ENCODE data around the gene MRPL37. TPM values are rescaled to one million over a fixed set of nuclear protein-coding genes. Genes with fewer than 3 reads are reported as not detected.

MRPL37 gene
- total RNA-seq, 4 donors from 2014 or later = 63.2 to 83.3 (median 75.3) TPM

- 96% methylated on average over 7 of the region's 7 CpGs for whole genome bisulfite sequencing
- H3K36me3 ChIP-seq = no peaks in the 10 kb centered on the region
- no peak for DNase-seq (ENCODE audit: low spot score in 2 of 2)
Measured at GRCh38 chr1:54156986-54157385, 43.0 kb upstream of the MRPL37 start.

GRCh38 chr1:54157401-54157800 is 42.6 kb upstream of the MRPL37 start:
- Histone ChIP-seq H3K9me3 (no peaks in the 10 kb centered on the region), H3K36me3 (no peaks in the 10 kb centered on the region), H3K4me3 (no peak overlapping the region), H3K4me1 (peaks cover 18% of the 10 kb centered on the region), H3K27me3 (no peaks in the 10 kb centered on the region), H3K27ac (no peak overlapping the region)
- 90% methylated on average over 6 of the region's 6 CpGs for WGBS
- TF ChIP-seq EP300 (IDR thresholded peaks at IDR 0.05) (no peak), CTCF (IDR thresholded peaks at IDR 0.05) (no peak), POLR2A (IDR thresholded peaks at IDR 0.05) (no peak), POLR2AphosphoS5 (IDR thresholded peaks at IDR 0.05) (no peak)
- DNase-seq (ENCODE audit: low spot score in 2 of 2) = no peak

More at GRCh38 chr1:54156986-54157385, 43.0 kb upstream of the MRPL37 start:
- TF ChIP-seq EP300 (IDR thresholded peaks at IDR 0.05) (no peak), POLR2AphosphoS5 (IDR thresholded peaks at IDR 0.05) (no peak), POLR2A (IDR thresholded peaks at IDR 0.05) (no peak)
- no peaks in the 10 kb centered on the region for H3K27me3 ChIP-seq
- H3K4me1 ChIP-seq = peaks cover 18% of the 10 kb centered on the region
- no peaks in the 10 kb centered on the region for H3K9me3 ChIP-seq
- H3K27ac ChIP-seq = no peak overlapping the region
- H3K4me3 ChIP-seq = no peak overlapping the region

GRCh38 chr1:54158071-54158470 is 41.9 kb upstream of the MRPL37 start:
- H3K36me3 ChIP-seq = no peaks in the 10 kb centered on the region
- WGBS = 47% methylated on average over 3 of the region's 3 CpGs
- TF ChIP-seq CTCF (IDR thresholded peaks at IDR 0.05) (no peak), POLR2A (IDR thresholded peaks at IDR 0.05) (no peak), POLR2AphosphoS5 (IDR thresholded peaks at IDR 0.05) (no peak), EP300 (IDR thresholded peaks at IDR 0.05) (no peak)
- no peaks in the 10 kb centered on the region for H3K9me3 ChIP-seq
- no peaks in the 10 kb centered on the region for H3K27me3 ChIP-seq
- no peak overlapping the region for H3K27ac ChIP-seq
- DNase-seq (ENCODE audit: low spot score in 2 of 2) = no peak
- no peak overlapping the region for H3K4me3 ChIP-seq
- peaks cover 21% of the 10 kb centered on the region for H3K4me1 ChIP-seq

- H3K36me3 ChIP-seq = no peaks in the 10 kb centered on the region
- H3K9me3 ChIP-seq = no peaks in the 10 kb centered on the region
- TF ChIP-seq EP300 (IDR thresholded peaks at IDR 0.05) (no peak), POLR2A (IDR thresholded peaks at IDR 0.05) (no peak), CTCF (IDR thresholded peaks at IDR 0.05) (no peak)
- H3K27ac ChIP-seq = no peak overlapping the region
- H3K27me3 ChIP-seq = no peaks in the 10 kb centered on the region
- no peak for DNase-seq (ENCODE audit: low spot score in 2 of 2)
- no peak overlapping the region for H3K4me3 ChIP-seq
- H3K4me1 ChIP-seq = peaks cover 14% of the 10 kb centered on the region
- WGBS = 77% methylated on average over 4 of the region's 4 CpGs
Measured at GRCh38 chr1:54159733-54160316, 40.1 kb upstream of the MRPL37 start.

GRCh38 chr1:54160351-54160750 is 39.6 kb upstream of the MRPL37 start:
- no peak for TF ChIP-seq POLR2A (IDR thresholded peaks at IDR 0.05)
- no peak for TF ChIP-seq CTCF (IDR thresholded peaks at IDR 0.05)
- TF ChIP-seq POLR2AphosphoS5 (IDR thresholded peaks at IDR 0.05) = no peak
- TF ChIP-seq EP300 (IDR thresholded peaks at IDR 0.05) = no peak
- Histone ChIP-seq H3K9me3 (no peaks in the 10 kb centered on the region), H3K4me1 (peaks cover 14% of the 10 kb centered on the region), H3K27ac (no peak overlapping the region), H3K27me3 (no peaks in the 10 kb centered on the region), H3K36me3 (no peaks in the 10 kb centered on the region), H3K4me3 (no peak overlapping the region)
- DNase-seq (ENCODE audit: low spot score in 2 of 2) = no peak
- WGBS = 64% methylated on average over 3 of the region's 3 CpGs

All from suprapubic skin (tissue), 4 donors.